HCT116 (cell line): ENCODE data around the gene NDUFS5. TPM values are rescaled to one million over a fixed set of nuclear protein-coding genes. Genes with fewer than 3 reads are reported as not detected.
A peak's percentile ranks its signal among the peaks of the same experiment; 100 is the strongest.
"Not testable (repeated sequence)": the region's sequence is repeated elsewhere in the genome, so short reads cannot be mapped to it uniquely, and the experiment has no call there.

ENCODE experiments used
- ATAC-seq: fragments of 200-7000 bp; cut with Tn5 transposase; 2 replicates; pipeline ENCODE4 v1.9.1; 2020; ENCODE audit warnings: mild to moderate bottlenecking, moderate library complexity
- BruUV-seq: library from RNA; stranded (reverse); fragments of 400-500 nt; replicated peaks from 2 replicates; lab custom pipeline; 2021; lab: Mats Ljungman, UMichigan
- CTCF ChIA-PET: fragments of 300-600 bp; sonication (Branson Sonifier 250); formaldehyde crosslinking; loops from one replicate; lab custom pipeline; 2021; ENCODE audit warnings: antibody characterized with exemption; lab: Charles Lee
- POLR2A ChIA-PET: fragments of 300-600, 350-600 bp; sonication (Branson Sonifier 250); formaldehyde crosslinking; loops from one replicate; lab custom pipeline; 2021; ENCODE audit warnings: antibody characterized with exemption; lab: Charles Lee
- RAD21 ChIA-PET, 2 experiments: fragments of 300-600 bp; sonication (Branson Sonifier 250); formaldehyde crosslinking; loops; one replicate each; lab custom pipeline; 2023; ENCODE audit warnings: low total read pairs in 2 of 2; ENCODE audit not compliant: uncharacterized antibody in 2 of 2, unreplicated experiment in 2 of 2, low non-redundant PET in 1 of 2; lab: Charles Lee
- DNase-seq: peaks from one replicate; pipeline ENCODE4 v3.0.0-alpha.2; 2010; ENCODE audit warnings: low read depth, low spot score
- H2AFZ ChIP-seq: fragments of 200-600 bp; shearing (Covaris generic), sonication (generic); 2 replicates; pipeline ENCODE4 v1.6.1; 2017; ENCODE audit warnings: low read depth, mixed run types, mixed read lengths, antibody characterized with exemption, low read length; ENCODE audit not compliant: poor library complexity, severe bottlenecking
- H3K27ac ChIP-seq: 2 replicates; pipeline ENCODE4 v1.5.1; 2012; ENCODE audit warnings: low read depth, low read length
- H3K27me3 ChIP-seq: fragments of 200-600 bp; sonication (generic); 2 replicates; pipeline ENCODE4 v1.6.1; 2016; ENCODE audit warnings: mixed run types, low read length, mixed read lengths; ENCODE audit not compliant: insufficient read depth
- H3K36me3 ChIP-seq, 2 experiments: fragments of 200-500 bp in 1 of 2; fragments of 200-600 bp in 1 of 2; sonication (Bioruptor generic) in 1 of 2; sonication (generic) in 1 of 2; 2 replicates each; pipeline versions ENCODE4 v1.5.1 to v1.6.1; 2014 to 2016; ENCODE audit warnings: low read length in 2 of 2, inconsistent platforms in 1 of 2, mixed read lengths in 1 of 2, mixed run types in 1 of 2; ENCODE audit not compliant: insufficient read depth in 2 of 2, control insufficient read depth in 1 of 2
- H3K4me1 ChIP-seq, 2 experiments: fragments of 200-600 bp in 1 of 2; sonication (generic) in 1 of 2; 2 replicates each; pipeline versions ENCODE4 v1.5.1 to v1.6.1; 2012 to 2017; ENCODE audit warnings: low read length in 2 of 2, inconsistent platforms in 1 of 2, mild to moderate bottlenecking in 1 of 2, mixed read lengths in 1 of 2, mixed run types in 1 of 2, moderate library complexity in 1 of 2; ENCODE audit not compliant: insufficient read depth in 2 of 2, control insufficient read depth in 1 of 2
- H3K4me2 ChIP-seq: fragments of 200-600 bp; sonication (generic); 2 replicates; pipeline ENCODE4 v1.6.1; 2017; ENCODE audit warnings: mixed run types, low read length, mixed read lengths
- H3K4me3 ChIP-seq, 2 experiments: fragments of 200-600 bp in 1 of 2; sonication (generic) in 1 of 2; replicated peaks in 1 of 2; 2 replicates each; pipeline ENCODE4 v1.5.1; 2011 to 2016; ENCODE audit warnings: low read length in 2 of 2, control low read depth in 1 of 2, low read depth in 1 of 2, mild to moderate bottlenecking in 1 of 2, mixed read lengths in 1 of 2, mixed run types in 1 of 2
- H3K79me2 ChIP-seq: fragments of 200-600 bp; sonication (generic); 2 replicates; pipeline ENCODE4 v1.6.1; 2017; ENCODE audit warnings: mild to moderate bottlenecking, mixed run types, low read length, moderate library complexity, mixed read lengths; ENCODE audit not compliant: insufficient read depth
- H3K9ac ChIP-seq: fragments of 200-600 bp; sonication (generic); 2 replicates; pipeline ENCODE4 v1.6.1; 2016; ENCODE audit warnings: low read length, mixed read lengths
- H3K9me2 ChIP-seq: fragments of 200-600 bp; sonication (generic), shearing (Covaris generic); 2 replicates; pipeline ENCODE4 v1.6.1; 2017; ENCODE audit warnings: mixed run types, mild to moderate bottlenecking, moderate library complexity; ENCODE audit not compliant: insufficient read depth
- H3K9me3 ChIP-seq, 2 experiments: fragments of 200-500 bp in 1 of 2; fragments of 200-600 bp in 1 of 2; sonication (Bioruptor generic) in 1 of 2; sonication (generic) in 1 of 2; 2 replicates each; pipeline ENCODE4 v1.6.1; 2014 to 2017; ENCODE audit warnings: low read length in 2 of 2, mixed read lengths in 2 of 2, inconsistent platforms in 1 of 2, low read depth in 1 of 2, mild to moderate bottlenecking in 1 of 2, mixed run types in 1 of 2, moderate library complexity in 1 of 2; ENCODE audit not compliant: control insufficient read depth in 1 of 2, insufficient read depth in 1 of 2
- H4K20me1 ChIP-seq: fragments of 200-600 bp; sonication (generic), shearing (Covaris generic); 2 replicates; pipeline ENCODE4 v1.6.1; 2017; ENCODE audit warnings: mixed run types, mild to moderate bottlenecking, moderate library complexity; ENCODE audit not compliant: insufficient read depth
- CEBPB ChIP-seq: IDR thresholded peaks from 2 replicates; pipeline ENCODE4 v1.6.1; 2012; ENCODE audit warnings: low read depth
- EZH2 ChIP-seq: fragments of 200-600 bp; sonication (generic); IDR thresholded peaks from 2 replicates; pipeline ENCODE4 v1.6.1; 2017; ENCODE audit warnings: antibody characterized with exemption, mixed run types
- FOSL1 ChIP-seq: IDR thresholded peaks from 2 replicates; pipeline ENCODE4 v1.6.1; 2012; ENCODE audit warnings: low read depth
- JUND ChIP-seq: IDR thresholded peaks from 2 replicates; pipeline ENCODE4 v1.6.1; 2012
- POLR2A ChIP-seq: IDR thresholded peaks from 2 replicates; pipeline ENCODE4 v1.7.0; 2011; ENCODE audit warnings: borderline replicate concordance; ENCODE audit not compliant: insufficient read depth, insufficient read length; ENCODE audit errors: extremely low read depth
- POLR2AphosphoS5 ChIP-seq: IDR thresholded peaks from 2 replicates; pipeline ENCODE4 v1.6.1; 2011; ENCODE audit warnings: mild to moderate bottlenecking, low read depth, low read length, moderate library complexity
- RAD21 ChIP-seq: IDR thresholded peaks from 2 replicates; pipeline ENCODE4 v1.6.1; 2012; ENCODE audit warnings: low read depth, mild to moderate bottlenecking
- SP1 ChIP-seq: IDR thresholded peaks from 2 replicates; pipeline ENCODE4 v1.6.1; 2012; ENCODE audit warnings: low read depth
- SRF ChIP-seq: IDR thresholded peaks from 2 replicates; pipeline ENCODE4 v1.6.1; 2012; ENCODE audit warnings: low read depth
- TCF7L2 ChIP-seq: IDR thresholded peaks from 2 replicates; pipeline ENCODE4 v1.7.0; 2011; ENCODE audit warnings: borderline replicate concordance, inconsistent platforms; ENCODE audit not compliant: insufficient read depth, insufficient read length; ENCODE audit errors: extremely low read depth
- ZNF274 ChIP-seq: fragments of 200-500 bp; sonication (Bioruptor generic); IDR thresholded peaks from 2 replicates; pipeline ENCODE4 v1.6.1; 2014; ENCODE audit warnings: mild to moderate bottlenecking, low read depth, low read length, inconsistent platforms
- intact Hi-C: fragments of 100-400 bp; cut with micrococcal nuclease; formaldehyde crosslinking; loops from 2 replicates; pipeline ENCODE4 v1.10.0; 2022
- total RNA-seq: library from RNA; stranded (reverse); gene quantifications from one replicate; pipeline ENCODE4 v1.2.1, GENCODE V29; 2021; ENCODE audit not compliant: unreplicated experiment
- TF ChIP-seq, protein P1 (sequence below), 3 experiments: fragments of 200-600 bp in 1 of 3; sonication (generic) in 1 of 3; IDR thresholded peaks in 2 of 3; conservative IDR thresholded peaks in 1 of 3; 2 replicates each; pipeline ENCODE4 v1.5.1; 2012 to 2017; ENCODE audit warnings: low read depth in 2 of 3, low read length in 2 of 3, antibody characterized with exemption in 1 of 3, borderline replicate concordance in 1 of 3, control low read depth in 1 of 3, mild to moderate bottlenecking in 1 of 3, mixed read lengths in 1 of 3, mixed run types in 1 of 3, moderate library complexity in 1 of 3; ENCODE audit not compliant: insufficient read depth in 1 of 3
- TF ChIP-seq, protein P2 (sequence below): IDR thresholded peaks from 2 replicates; pipeline ENCODE4 v1.6.1; 2012

Gene NDUFS5
- total RNA-seq, 1 experiment from 2014 or later = 263 TPM

DNA sequence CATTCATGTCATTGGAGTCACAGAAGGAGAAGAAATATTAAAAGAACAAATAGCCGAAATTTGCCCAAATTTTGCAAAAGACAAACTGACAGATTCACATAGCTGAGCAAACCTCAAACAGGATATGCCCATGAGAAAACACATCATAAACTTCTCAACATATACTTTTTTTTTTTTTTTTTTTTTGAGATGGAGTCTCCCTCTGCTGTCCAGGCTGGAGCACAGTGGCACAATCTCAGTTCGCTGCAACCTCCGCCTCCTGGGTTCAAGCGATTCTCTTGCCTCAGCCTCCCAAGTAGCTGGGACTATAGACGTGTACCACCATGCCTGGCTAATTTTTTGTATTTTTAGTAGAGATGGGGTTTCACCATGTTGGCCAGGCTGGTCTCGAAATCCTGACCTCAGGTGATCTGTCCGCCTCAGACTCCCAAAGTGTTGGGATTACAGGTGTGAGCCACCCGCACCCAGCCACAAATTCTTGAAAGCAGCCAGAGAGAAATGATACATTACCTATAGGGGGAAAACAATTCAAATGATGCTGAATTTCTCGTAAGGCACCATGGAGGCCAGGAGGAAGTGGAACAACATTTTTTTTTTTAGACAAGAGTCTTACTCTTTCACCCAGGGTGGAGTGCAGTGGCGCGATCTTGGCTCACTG lies 25.2 kb downstream of the NDUFS5 start:
- intact Hi-C loops, H3K27me3 ChIP-seq, ATAC-seq, H3K36me3 ChIP-seq, H4K20me1 ChIP-seq, H3K9me3 ChIP-seq, POLR2A ChIA-PET, H3K9ac ChIP-seq, H3K4me1 ChIP-seq, BruUV-seq, H2AFZ ChIP-seq, H3K9me2 ChIP-seq, RAD21 ChIA-PET, H3K4me2 ChIP-seq, H3K4me3 ChIP-seq, H3K79me2 ChIP-seq, DNase-seq, H3K27ac ChIP-seq: not testable (repeated sequence)
- CTCF ChIA-PET = interaction anchor here (0.6 kb wide), 1 partner anchor 9 kb away, joined by 3 read pairs; no protein-coding TSS in a partner anchor
- TF ChIP-seq, protein P1, sequence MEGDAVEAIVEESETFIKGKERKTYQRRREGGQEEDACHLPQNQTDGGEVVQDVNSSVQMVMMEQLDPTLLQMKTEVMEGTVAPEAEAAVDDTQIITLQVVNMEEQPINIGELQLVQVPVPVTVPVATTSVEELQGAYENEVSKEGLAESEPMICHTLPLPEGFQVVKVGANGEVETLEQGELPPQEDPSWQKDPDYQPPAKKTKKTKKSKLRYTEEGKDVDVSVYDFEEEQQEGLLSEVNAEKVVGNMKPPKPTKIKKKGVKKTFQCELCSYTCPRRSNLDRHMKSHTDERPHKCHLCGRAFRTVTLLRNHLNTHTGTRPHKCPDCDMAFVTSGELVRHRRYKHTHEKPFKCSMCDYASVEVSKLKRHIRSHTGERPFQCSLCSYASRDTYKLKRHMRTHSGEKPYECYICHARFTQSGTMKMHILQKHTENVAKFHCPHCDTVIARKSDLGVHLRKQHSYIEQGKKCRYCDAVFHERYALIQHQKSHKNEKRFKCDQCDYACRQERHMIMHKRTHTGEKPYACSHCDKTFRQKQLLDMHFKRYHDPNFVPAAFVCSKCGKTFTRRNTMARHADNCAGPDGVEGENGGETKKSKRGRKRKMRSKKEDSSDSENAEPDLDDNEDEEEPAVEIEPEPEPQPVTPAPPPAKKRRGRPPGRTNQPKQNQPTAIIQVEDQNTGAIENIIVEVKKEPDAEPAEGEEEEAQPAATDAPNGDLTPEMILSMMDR (IDR thresholded peaks at IDR 0.05 in 2 of 3, conservative IDR thresholded peaks at IDR 0.05 in 1 of 3; ENCODE audit: borderline replicate concordance in 1 of 3, insufficient read depth in 1 of 3, low read depth in 2 of 3, low read length in 2 of 3) = peak; percentile 12 to 33 (median 16); a peak in 1 of 6 replicates
- peak; percentile 32; the same call in 1 of the 2 replicates for TF ChIP-seq RAD21

DNA sequence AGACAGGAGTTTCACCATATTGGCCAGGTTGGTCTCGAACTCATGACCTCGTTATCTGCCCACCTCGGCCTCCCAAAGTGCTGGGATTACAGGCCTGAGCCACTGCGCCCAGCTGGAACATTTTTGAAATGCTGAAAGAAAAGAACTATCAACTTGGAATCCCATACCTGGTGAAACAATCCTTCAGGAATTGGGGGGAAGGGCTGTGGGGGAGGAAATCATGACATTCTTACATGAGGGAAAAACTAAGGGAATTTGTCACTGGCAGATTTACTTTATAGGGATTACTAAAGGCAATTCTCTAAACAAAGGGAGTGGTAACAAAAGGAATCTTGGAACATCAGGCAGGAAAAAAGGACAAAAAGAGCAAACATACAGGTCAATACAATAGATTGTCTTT lies 25.8 kb downstream of the NDUFS5 start:
- no TSS peak for BruUV-seq
- Histone ChIP-seq H3K79me2 (no peaks in the 10 kb centered on the region), H3K4me1 (peaks cover 4 to 5% of the 10 kb centered on the region in 2 experiments; a peak in 3 of 4 replicates), H2AFZ (no peak overlapping the region), H3K27me3 (no peaks in the 10 kb centered on the region), H4K20me1 (no peaks in the 10 kb centered on the region), H3K4me2 (no peak overlapping the region), H3K4me3 (no peak overlapping the region), H3K9me2 (no peaks in the 10 kb centered on the region), H3K9me3 (no peaks in the 10 kb centered on the region), H3K27ac (no peak overlapping the region), H3K36me3 (no peaks in the 10 kb centered on the region)
- POLR2A ChIA-PET = no interaction called here
- intact Hi-C loops = no loop called here
- RAD21 ChIA-PET = no interaction called here
- CTCF ChIA-PET = interaction anchor here (0.6 kb wide), 1 partner anchor 8 kb away, joined by 3 read pairs; no protein-coding TSS in a partner anchor
- DNase-seq (no peak), ATAC-seq (no peak)
- TF ChIP-seq POLR2AphosphoS5 = no peak
- TF ChIP-seq POLR2A = no peak
- no peak for TF ChIP-seq SP1
- no peak for TF ChIP-seq EZH2
- TF ChIP-seq, protein P1 (IDR thresholded peaks at IDR 0.05 in 2 of 3, conservative IDR thresholded peaks at IDR 0.05 in 1 of 3; ENCODE audit: borderline replicate concordance in 1 of 3, insufficient read depth in 1 of 3, low read depth in 2 of 3, low read length in 2 of 3) = no peak
- no peak for TF ChIP-seq ZNF274
- no peak for TF ChIP-seq SRF
- TF ChIP-seq, protein P2, sequence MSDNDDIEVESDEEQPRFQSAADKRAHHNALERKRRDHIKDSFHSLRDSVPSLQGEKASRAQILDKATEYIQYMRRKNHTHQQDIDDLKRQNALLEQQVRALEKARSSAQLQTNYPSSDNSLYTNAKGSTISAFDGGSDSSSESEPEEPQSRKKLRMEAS = no peak
- no peak for TF ChIP-seq CEBPB
- TF ChIP-seq TCF7L2 = no peak
- TF ChIP-seq JUND = no peak
- TF ChIP-seq FOSL1 = no peak
- TF ChIP-seq, all 23 proteins: peak for 0
- H3K9ac ChIP-seq = no peak overlapping the region
